GM21825 (cell line): ENCODE measurements around the gene KHDRBS1.
A peak's percentile ranks its signal among the peaks of the same experiment; 100 is the strongest.
"Not testable (repeated sequence)": the region's sequence is repeated elsewhere in the genome, so short reads cannot be mapped to it uniquely, and the experiment has no call there.

Experiments
- ATAC-seq: cut with Tn5 transposase; IDR thresholded peaks from one replicate; pipeline ENCODE4 v1.9.1; 2021; ENCODE audit warnings: mild to moderate bottlenecking, moderate library complexity; ENCODE audit not compliant: unreplicated experiment

The KHDRBS1 gene

DNA sequence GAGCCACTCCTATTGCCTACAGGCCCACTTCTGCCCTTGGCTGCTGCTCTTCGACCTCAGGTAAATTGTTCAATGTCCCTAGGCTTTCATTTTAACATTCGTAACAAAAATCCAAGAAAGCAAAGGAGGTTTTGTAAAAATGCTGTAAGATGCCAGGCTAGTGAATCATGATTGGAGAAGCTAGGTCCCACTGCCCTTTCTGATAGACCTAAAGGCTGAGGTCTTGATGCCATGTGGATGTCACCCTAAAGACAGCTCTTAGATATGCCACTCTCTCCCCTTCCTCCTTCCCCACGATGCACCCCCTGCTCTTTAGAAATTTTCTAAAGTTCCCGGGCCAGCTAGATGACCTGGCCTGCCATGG is 49.2 kb downstream of the KHDRBS1 start:
- no peak for ATAC-seq

DNA sequence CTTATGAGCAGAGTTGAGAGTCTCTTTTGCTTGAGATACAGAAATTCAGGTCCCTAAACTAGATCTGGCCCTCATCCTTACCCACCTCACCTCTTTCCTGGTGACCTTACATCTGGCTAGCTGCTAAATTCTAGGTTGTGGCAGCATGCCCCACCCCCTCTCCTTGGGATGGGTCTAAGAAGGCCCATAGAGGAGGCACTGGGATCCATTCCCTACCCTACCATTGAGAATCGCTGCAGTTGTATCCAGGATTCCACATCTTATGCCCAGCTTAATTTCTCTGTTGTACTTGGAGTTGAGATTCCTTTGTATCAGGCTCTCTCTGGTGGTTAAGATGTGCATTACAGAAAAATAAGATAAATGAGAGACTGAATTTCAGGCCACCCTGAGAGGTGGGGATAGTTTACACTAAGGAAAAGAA is 49.6 kb downstream of the KHDRBS1 start:
- no peak for ATAC-seq

DNA sequence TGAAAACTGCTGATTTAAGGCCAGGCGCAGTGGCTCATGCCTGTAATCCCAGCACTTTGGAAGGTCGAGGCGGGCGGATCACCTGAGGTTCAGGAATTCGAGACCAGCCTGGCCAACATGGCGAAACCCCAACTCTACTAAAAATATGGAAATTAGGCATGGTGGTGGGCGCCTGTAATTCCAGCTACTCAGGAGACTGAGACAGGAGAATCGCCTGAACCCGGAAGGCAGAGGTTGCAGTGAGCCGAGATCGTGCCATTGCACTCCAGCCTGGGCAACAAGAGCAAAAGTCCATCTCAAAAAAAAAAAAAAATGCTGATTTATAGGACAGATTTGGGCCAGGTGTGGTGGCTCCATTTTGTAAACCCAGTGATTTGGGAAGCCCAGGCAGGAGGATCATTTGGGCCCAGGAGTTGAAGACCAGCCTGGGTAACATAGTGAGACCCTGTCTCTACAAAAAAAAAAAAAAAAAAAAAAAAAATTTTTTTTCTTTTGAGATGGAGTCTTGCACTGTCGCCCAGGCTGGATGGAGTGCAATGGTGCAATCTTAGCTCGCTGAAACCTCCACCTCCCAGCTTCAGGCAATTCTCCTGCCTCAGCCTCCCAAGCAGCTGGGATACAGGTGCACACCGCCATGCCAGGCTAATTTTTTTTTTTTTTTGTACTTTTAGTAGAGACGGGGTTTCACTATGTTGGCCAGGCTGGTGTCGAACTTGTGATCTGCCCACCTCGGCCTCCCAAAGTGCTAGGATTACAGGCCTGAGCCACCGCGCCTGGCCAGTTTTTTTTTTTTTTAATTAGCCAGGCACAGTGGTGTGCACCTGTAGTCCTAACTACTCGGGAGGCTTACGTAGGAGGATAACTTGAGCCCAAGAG is 52.2 kb downstream of the KHDRBS1 start:
- not testable (repeated sequence) for ATAC-seq

DNA sequence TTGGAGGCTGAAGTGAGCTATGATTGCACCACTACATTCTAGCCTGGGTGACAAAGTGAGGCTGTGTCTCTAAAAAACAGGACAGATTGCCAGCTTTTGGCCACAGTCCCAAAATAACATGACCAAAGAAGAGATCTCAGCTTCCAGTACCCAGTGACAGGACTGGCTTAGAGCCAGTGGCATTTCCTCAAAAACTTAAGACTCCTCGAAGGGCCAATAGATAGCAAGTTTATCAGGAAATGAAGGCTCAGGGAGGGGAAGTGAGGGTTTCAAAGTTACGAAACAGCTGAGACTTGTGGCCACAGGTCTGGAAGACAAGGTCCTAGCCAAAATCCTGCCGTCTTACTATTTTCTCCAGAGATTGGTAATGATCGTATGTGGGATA is 52.8 kb downstream of the KHDRBS1 start:
- no peak for ATAC-seq

DNA sequence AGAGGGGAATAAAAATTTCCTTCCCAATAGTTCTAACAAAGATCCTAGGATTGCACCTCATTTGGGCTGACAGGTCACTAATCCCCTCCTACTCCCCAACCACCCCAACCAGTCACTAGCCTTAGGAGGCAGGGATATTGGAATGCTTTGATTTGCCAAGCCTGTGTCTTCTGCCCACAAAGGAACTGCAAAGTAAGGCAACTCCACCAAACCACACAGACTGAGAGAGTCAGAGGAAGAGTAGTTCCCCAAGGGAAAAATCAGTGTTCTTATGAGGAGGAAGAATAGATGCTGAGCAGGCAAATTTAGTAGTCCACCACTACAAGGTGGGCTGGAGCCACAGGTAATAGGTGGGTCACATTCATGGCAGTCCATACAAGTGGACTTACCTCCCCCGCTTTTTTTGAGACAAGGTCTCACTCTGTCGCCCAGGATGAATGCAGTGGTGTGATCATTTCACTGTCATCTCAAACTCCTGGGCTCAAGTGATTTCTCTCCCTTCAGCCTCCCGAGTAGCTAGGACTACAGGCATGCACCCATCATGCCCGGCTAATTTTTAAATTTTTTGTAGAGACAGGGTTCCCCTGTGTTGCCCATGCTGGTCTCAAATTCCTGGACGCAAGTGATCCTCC is 55.4 kb downstream of the KHDRBS1 start:
- no peak for ATAC-seq

DNA sequence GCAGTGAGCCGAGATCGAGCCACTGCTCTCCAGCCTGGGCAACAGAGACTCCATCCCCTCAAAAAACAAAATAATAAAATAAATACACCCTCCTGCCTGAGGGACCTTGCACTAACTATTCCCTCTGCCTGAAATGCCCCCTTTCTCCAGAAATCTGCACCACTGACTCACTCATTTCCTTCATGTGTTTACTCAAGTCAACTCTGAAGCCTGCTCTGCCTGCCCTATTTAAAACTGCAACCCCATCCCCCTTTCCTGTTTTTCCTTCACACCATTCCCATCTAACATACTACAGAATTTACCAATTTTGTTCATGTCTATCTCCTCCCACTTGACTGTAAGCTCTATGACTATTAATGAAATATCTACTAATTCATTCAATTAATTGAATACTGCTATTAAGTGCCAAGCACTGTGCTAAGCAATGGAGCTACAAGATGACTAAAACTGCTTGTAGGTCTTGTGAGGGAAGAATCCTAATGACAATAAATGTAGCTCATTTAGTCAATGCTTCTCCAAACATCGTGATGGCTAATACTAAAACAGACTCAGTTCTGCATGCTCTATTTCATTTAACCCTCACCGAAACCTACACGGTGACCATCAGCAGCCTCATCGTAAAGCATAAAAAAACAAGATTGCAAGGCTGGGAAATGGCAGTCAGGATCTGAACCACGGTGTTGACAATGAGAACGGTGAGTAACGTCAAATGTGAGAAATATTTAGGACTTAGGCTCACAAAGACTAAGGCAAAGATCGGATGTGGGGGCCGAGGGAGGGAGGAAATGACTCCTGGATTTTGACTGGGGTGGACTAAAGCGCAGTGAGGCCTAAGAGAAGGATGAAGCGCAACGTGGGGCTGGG is 58.3 kb downstream of the KHDRBS1 start:
- ATAC-seq = no peak

DNA sequence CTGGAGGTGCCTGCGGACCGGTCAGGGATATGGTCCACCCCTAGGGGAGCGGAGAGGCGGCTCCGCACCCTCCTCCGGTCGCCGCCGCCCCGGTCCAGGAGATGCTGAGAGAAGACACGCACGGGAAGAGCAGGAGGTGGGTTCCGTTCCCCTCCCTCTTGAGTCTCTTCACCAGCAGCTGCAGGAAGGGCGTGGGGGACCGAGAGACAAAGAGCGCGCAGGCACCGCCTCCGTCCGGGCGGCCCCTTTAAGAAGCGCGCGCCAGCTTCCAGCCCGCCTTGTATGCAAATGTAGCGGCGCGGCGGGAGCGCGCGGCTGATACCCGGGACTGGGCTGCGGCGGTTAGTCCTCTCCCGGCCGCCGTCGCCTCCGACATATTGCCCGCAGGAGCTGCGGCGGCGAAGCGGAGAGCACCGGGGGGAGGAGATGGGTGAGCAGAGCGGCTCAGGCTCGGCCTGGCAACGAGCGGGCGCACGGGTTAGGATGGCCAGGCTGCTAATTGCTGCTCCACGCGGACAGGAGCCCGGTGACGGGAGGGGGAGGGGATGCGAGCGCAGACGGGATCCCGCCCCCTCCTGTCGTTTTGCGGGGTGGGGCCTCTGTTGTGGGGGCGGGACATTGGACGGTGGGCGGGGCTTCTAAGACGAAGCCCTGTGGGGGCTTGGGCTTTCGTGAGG is 59.1 kb downstream of the KHDRBS1 start, which contains the start of gene TMEM39B:
TMEM39B (plus strand) TSS at position 318 of the 677 bp plus-strand sequence; CDS start at position 427, 109 bp downstream.
- ATAC-seq = peak; percentile 82

DNA sequence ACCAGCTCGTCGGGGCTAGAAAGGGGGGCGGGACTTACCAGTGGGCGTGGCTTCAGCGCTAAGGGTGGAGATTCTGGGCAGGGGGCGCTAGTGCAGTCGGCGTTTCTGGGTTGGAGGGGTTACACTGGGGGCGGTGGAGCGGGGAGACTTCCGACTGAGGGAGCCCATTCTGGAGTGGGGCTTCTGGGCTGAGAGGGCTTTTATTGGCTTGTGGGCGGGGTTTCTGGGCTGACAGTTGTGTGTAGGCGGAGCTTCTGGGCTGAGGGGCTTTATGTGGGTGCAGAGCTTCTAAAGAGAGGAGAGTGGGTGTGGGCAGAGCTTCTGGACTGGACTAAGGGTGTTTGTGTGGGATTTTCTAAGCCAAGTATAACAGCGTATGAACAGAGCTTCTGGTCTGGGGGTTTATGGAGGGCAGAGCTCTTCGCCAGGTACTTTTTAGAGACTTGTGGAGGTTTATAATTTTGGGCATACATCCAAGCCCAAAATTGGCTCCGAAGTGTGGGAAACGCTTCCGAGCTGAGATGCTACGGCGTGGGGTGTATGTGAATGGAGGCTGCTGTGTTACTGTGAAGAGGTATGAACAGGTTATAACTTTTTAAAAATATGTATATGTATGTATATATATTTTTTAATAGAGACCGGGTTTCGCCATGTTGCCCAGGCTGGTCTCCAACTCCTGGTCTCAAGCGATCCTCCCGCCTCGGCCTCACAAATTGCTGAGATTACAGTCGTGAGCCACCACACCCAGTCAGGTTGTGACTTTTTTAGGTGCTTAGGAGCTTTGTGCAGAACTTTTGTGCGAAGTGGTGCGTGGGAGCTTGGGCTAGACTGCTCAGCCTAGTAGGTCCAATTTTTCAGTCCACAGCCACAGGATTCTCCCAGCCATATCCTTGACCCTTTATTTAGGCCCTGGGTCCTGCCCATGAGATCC is 59.9 kb downstream of the KHDRBS1 start:
- no peak for ATAC-seq

DNA sequence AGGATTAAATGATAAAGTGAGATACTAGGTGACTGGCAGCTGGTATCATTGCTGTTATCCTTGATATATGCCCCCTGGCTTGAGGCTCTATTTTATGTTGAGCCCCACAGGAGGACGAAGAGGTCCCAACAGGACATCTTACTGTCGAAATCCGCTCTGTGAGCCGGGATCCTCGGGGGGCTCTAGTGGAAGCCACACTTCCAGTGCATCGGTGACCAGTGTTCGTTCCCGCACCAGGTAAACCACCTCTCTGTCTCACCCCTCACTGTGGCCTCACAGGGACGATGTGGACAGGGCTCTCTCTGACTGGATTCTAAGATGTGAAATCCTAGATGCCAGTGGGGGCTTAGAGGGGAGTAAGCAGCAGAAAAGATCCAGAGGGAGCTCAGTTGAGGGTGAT is 61.2 kb downstream of the KHDRBS1 start:
- ATAC-seq = no peak

DNA sequence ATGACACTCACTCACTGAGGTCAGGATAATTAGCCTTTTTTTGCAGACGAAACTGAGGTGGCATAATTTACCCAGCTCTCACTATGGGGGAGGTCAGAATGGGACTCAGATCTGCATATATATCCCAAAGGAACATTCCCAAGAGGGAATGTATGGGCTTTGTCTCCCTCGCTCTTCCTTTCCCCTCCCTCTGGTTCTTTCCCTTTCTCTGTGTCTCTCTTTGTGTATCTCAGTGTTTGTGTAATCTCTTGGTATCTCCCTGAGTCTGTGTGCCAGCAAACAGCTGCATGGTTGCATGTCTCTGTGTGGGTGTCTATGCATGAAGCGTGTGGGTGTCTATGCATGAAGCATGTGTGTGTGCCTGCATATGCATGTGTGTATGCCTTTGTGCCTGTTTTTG is 63.8 kb downstream of the KHDRBS1 start:
- no peak for ATAC-seq

DNA sequence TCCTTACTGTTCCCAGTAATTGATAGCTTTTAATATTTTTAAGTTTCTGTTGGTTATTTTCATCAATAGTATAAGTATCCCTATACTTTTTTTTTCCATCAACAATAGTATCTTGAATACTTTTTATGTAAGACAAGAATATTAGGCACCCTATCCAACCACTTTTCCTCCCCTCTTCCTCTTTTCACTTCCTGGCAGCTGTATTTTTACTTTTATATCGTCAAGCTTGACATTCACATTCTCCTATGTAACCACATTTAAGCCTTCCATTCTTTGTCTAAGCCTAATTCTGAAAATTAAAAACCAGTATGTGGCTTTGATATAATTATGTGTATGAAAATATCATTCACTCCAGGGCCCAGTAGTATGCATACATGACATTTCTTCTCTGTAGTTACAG is 68.4 kb downstream of the KHDRBS1 start:
- ATAC-seq = no peak

DNA sequence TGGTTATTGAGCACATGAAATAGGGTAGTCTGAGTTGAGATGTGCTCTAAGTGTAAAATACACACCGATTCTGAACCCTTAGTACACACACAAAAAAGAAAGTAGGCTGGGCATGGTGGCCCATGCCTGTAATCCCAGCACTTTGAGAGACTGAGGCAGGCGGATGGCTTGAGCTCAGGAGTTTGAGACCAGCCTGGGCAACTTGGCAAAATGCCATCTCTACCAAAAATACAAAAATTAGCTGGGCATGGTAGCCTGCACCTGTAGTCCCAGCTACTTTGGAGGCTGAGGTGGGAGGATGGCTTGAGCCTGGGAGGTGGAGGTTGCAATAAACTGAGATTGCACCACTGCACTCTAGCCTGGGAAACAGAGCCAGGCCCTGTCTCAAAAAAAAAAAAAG is 72.7 kb downstream of the KHDRBS1 start:
- not testable (repeated sequence) for ATAC-seq

DNA sequence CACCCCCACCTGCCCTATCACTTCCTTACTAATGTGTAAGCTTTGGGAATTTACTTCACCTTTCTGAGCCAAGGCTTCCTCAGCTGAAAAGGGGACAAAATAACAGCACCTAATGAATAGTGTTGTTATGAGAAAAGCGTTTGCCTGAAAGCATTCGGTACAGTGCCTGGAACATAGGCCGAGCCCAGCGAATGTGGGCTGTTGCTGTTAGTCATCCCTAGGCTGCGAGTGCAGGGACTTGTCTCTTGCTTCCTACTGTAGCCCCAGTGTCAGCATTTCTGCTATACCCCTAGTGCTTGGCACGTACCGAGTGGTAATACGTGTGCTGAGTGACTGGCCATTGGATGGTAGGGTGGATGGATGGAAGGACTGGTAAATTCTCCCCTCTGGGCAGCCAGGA is 77.5 kb downstream of the KHDRBS1 start:
- ATAC-seq = no peak

DNA sequence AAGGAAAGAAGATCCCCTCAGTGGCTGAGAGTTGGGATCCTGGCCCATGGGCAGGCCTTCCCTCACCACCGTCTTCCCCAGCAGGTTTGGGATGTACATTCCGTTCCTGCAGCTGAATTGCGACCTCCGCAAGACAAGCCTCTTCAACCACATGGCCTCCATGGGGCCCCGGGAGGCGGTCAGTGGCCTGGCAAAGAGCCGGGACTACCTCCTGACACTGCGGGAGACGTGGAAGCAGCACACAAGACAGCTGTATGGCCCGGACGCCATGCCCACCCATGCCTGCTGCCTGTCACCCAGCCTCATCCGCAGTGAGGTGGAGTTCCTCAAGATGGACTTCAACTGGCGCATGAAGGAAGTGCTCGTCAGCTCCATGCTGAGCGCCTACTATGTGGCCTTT is 77.9 kb downstream of the KHDRBS1 start:
- no peak for ATAC-seq
